Suppressor macrophage treated with lipopolysaccharide for 1 hour (primary cell): ENCODE measurements around the gene TIRAP.

Source experiments
- DNase-seq, 3 donors: peaks; one replicate each; pipeline ENCODE4 v3.0.0-alpha.2; 2020 to 2022

The TIRAP gene

GRCh38 chr11:126327281-126328000 lies 44.5 kb downstream of the TIRAP start:
- DNase-seq, result no peak

- DNase-seq, result no peak
These were observed 45.1 kb downstream of the TIRAP start for GRCh38 chr11:126328001-126328390.

DNA sequence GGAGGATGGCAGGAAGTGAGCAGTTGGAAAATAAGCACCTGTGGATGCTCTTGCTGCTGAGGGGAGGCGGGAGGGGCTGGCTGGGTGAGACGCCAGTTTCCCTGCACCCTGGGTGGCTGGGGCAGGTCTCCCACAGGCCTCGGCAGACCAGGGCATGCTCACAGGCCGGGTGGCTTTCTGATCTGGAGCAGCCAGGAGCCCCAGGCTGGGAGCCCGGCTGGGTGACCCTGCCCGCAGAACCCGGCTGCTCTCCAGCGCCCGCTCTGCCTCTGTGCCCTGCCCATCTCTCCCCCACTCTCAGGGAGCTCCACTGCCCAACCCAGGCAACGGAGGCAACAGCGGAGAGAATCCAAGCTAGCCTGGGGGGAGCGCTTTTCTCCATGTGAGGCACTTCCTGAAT lies 45.6 kb downstream of the TIRAP start:
- DNase-seq, result no peak

DNA sequence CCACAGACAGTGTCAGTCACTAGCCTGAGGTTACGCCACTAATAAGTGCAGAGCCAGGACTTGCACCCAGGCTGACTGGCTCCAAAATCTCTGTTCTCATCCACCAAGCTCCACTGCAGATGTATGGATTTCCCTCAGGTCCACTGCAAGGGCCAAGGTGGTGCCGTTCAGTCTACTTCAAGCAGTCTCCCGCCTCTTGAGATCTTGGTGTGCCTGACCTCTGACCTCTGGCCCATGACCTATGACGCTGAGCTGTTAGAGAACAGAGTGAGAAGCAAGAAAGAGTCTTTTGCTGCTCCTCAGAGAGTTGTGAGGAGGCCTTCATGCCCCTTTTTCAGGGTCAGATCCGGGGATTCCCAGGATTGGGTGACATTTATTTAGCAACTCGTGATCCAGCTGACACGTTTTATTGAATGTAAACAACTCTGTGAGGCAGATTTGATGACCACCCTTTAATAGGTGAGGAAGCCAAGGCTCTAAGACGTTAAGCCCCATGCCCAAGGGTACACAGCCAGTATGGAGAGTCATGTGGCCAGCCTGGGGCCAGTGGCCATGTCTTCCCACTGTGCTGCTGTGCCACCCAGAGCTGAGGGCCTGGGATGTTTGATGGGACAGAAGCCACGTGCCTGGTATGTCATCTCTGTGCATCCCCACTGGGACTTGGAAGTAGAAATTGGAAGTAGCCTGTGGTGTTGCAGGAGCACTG lies 46.2 kb downstream of the TIRAP start:
- DNase-seq, result no peak

GRCh38 chr11:126329644-126330211 lies 46.8 kb downstream of the TIRAP start:
- DNase-seq, result no peak

- no peak for DNase-seq
These were observed 48.4 kb downstream of the TIRAP start for GRCh38 chr11:126331286-126331685.

GRCh38 chr11:126332221-126332711 lies 49.4 kb downstream of the TIRAP start:
- peak; percentile 38 to 59 (median 40) for DNase-seq

GRCh38 chr11:126333142-126333541 lies 50.2 kb downstream of the TIRAP start:
- no peak for DNase-seq

DNA sequence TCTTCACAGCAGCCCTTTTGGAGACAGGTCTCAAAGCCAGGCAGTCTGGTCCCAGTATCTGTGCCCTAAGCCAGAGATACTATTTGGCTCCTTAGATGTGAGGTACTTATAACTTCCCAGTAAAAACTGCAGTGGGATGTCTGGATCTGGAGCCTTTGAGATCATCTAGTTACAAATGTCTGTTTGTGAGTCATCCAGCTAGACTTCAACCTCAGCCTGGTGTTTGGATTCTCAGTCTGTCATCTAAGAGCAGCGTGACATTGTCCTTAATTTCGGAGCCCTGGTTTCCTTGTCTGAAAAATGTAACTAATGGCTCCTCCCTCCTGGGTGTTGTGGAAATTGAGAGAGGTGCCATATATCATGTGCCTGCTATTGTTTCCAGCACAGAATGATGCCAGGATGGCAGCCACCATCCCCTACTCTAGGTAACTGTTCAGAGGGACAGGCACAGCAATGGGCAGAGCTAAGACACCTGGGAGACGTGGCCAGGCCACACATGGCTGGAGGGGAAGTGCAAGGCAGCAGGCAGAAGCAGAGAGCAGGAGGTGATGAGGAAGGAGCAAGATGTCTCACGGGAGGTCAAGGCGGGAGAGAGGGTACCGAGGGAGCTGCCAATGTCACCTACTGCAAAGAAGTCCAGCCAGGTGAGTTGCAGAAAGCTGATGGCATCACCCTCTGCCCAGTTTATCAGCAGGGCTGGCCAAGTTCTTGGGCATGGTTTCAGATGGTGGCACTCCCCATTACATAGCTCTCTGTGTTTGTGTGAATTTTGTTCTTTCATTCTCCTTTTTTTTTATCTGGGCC lies 52.0 kb downstream of the TIRAP start:
- DNase-seq, result no peak

DNA sequence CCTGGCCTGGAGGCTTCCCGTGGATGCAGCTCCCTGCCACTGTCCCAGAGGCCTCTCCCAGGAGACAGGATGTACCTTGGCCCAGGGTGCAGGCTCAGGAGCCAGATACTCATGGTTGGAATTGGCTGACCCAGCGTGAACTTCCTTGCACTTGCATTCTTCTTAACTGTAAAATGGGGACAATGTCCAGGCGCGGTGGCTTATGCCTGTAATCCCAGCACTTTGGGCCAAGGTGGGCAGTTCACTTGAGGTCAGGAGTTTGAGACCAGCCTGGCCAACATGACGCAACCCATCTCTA lies 52.5 kb downstream of the TIRAP start:
- DNase-seq, result no peak

- DNase-seq, result no peak
These were observed 53.2 kb downstream of the TIRAP start for GRCh38 chr11:126336138-126336541.

DNA sequence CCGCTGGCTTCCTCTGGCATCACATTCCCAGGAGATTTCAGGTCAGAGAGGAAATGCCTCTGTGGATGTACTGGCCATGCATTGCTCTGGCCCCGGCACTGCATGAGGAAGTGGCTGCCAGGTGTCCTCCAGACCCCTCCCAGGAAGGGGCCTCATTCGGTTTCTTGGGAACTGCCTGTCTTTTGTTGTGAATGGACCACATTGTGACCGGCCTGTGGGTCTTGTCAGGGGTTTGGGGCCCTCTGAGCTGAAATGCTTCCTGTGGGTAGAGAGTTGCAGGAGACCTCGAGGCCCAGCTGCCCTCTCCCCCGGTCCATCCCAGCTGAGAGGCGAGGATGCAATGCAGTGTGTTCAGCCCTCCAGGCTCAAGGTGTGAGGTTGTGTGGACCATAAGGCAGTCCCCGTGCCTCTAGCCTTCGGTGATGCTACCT lies 53.8 kb downstream of the TIRAP start:
- DNase-seq, result no peak

GRCh38 chr11:126337126-126337473 lies 54.2 kb downstream of the TIRAP start:
- DNase-seq, result no peak

- peak; percentile 51 to 83 (median 71) for DNase-seq
These were observed 54.8 kb downstream of the TIRAP start for GRCh38 chr11:126337474-126338241.

- no peak for DNase-seq
These were observed 55.6 kb downstream of the TIRAP start for GRCh38 chr11:126338346-126339055.

GRCh38 chr11:126339073-126339862 lies 56.4 kb downstream of the TIRAP start:
- DNase-seq, result peak; percentile 71 to 83 (median 73)

DNA sequence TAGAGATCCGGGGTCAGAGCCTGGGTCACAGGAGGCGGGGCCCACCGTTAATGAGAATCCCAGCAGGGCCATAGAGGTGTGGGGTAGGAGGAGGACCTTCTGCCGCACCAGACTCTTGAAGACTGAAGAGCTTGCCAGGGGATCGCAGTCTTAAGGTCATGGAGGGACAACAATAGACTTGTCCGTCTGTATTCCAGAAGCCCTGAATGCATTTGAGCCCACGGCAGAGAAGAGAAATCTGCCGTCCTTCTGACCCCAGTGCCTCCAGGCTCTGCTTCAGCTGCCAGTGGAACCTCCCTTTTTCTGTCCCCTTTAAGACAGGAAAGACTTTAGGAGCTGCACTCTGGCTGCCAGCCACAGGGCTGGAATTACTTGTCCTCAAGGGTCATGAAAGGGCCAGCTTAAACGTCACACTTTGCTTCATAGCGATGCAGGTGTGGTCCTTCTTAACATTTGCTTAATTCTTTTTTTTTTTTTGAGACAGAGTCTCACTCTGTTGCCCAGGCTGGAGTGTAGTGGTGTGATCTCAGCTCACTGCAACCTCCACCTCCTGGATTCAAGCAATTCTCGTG lies 57.1 kb downstream of the TIRAP start:
- DNase-seq, result no peak

DNA sequence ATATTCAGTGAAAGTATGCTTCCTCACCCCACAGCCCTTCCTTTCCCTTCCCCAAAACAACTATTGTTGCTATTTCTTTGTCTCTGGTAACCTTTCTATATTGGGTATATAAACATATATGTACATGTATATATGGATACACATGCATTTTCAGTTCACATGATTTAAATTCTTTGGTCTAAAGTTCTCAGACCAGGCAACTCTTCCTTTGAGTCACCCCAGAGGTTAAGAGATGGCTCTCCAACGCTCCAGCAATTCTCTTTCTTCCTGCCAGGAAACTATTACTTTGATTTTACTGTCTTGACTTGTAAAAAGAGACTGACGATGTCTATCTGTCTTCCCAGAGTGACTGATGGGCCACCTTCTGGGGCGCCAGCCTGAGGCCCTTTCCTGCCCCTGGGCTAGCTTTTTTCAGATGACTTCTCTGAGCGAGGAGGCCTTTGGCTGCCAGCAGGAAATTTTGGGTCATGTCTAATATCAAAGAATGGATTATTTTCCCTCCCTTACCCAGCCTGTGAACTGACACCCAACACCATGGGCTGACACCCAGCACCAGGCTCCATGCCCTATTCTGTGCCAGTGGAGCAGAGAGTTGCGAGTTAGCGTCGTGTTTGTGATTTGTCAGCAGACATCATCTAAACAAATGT lies 58.2 kb downstream of the TIRAP start:
- DNase-seq, result no peak

GRCh38 chr11:126341760-126342161 lies 58.9 kb downstream of the TIRAP start:
- DNase-seq, result peak; percentile 20 to 28 (median 21)

DNA sequence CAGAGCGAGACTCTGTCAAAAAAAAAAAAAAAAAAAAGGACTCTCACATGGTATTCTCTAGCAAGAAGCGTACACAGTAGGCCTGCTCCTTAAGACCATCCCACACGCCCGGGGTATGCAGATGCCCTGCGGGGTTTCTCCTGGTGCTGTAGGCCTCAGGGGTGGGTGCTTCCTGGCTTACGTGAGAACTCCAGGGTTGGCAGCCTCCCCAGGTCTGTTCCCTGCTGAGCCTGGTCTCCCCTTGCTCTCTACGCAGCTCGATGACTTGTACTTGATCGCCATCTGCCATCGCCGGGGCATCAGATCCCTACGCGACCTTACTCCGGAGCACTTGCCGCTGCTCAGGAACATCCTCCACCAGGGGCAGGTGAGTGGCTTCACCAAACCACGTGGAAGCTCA lies 60.2 kb downstream of the TIRAP start:
- no peak for DNase-seq
